Panc1 (cell line): ENCODE data around the gene C5.

Source experiments
- CTCF ChIP-seq: fragments of 450-650 bp; IDR thresholded peaks from 2 replicates; pipeline ENCODE4 v1.5.1; 2017; ENCODE audit warnings: mild to moderate bottlenecking
- SIN3A ChIP-seq: IDR thresholded peaks from 2 replicates; pipeline ENCODE4 v1.6.1; 2012; ENCODE audit warnings: low read depth, mild to moderate bottlenecking, low read length, moderate library complexity, borderline replicate concordance; ENCODE audit not compliant: insufficient read depth

GRCh38 chr9:120917929-120918762, 131.9 kb downstream of the C5 start:
- TF ChIP-seq CTCF (no peak), SIN3A (no peak)
